WTC11 (cell line): ENCODE results near the gene ERC2.

Source experiments
- CREB1 ChIP-seq: sonication (generic); formaldehyde crosslinking; IDR thresholded peaks from 2 replicates; pipeline ENCODE4 v1.8.0; 2023; ENCODE audit warnings: mild to moderate bottlenecking, missing genetic modification reagents
- CTCF ChIP-seq: fragments of 200-600 bp; IDR thresholded peaks from 2 replicates; pipeline ENCODE4 v1.8.0; 2022; ENCODE audit warnings: antibody characterized with exemption
- GRHL2 ChIP-seq: fragments of 250-450 bp; sonication (Bioruptor Pico); IDR thresholded peaks from 2 replicates; pipeline ENCODE4 v1.8.0; 2022; ENCODE audit warnings: mild to moderate bottlenecking, moderate library complexity; ENCODE audit not compliant: insufficient replicate concordance, severe bottlenecking
- JUN ChIP-seq: sonication (generic); formaldehyde crosslinking; IDR thresholded peaks from 2 replicates; pipeline ENCODE4 v1.8.0; 2023; ENCODE audit warnings: mild to moderate bottlenecking, missing genetic modification reagents
- MAX ChIP-seq: sonication (generic); formaldehyde crosslinking; IDR thresholded peaks from 2 replicates; pipeline ENCODE4 v1.8.0; 2022; ENCODE audit warnings: mild to moderate bottlenecking, missing genetic modification reagents
- USF1 ChIP-seq: sonication (generic); formaldehyde crosslinking; IDR thresholded peaks from 2 replicates; pipeline ENCODE4 v1.8.0; 2022; ENCODE audit warnings: mild to moderate bottlenecking, missing genetic modification reagents
- USF2 ChIP-seq: sonication (generic); formaldehyde crosslinking; IDR thresholded peaks from 2 replicates; pipeline ENCODE4 v1.8.1; 2023; ENCODE audit warnings: mild to moderate bottlenecking, missing genetic modification reagents, moderate library complexity
- ZNF121 ChIP-seq: sonication (generic); formaldehyde crosslinking; IDR thresholded peaks from 2 replicates; pipeline ENCODE4 v1.8.0; 2023; ENCODE audit warnings: missing genetic modification reagents
- ZNF232 ChIP-seq: sonication (generic); formaldehyde crosslinking; IDR thresholded peaks from 2 replicates; pipeline ENCODE4 v1.8.0; 2022; ENCODE audit warnings: mild to moderate bottlenecking, missing genetic modification reagents
- ZNF416 ChIP-seq: fragments of 250-450 bp; sonication (Bioruptor Pico); IDR thresholded peaks from 2 replicates; pipeline ENCODE4 v1.9.0; 2021; ENCODE audit warnings: mild to moderate bottlenecking, inconsistent platforms

GRCh38 chr3:56297281-56297840 lies 170.9 kb downstream of the ERC2 start:
- TF ChIP-seq USF1 (no peak), USF2 (CRISPR knock-in tag) (no peak), CTCF (no peak), ZNF416 (CRISPR knock-in tag) (no peak), CREB1 (CRISPR knock-in tag) (no peak), ZNF121 (no peak), GRHL2 (CRISPR knock-in tag) (no peak), MAX (no peak), ZNF232 (no peak), JUN (CRISPR knock-in tag) (no peak)
